Adrenal gland (tissue), 12 donors: ENCODE results near the gene CFAP45. TPM values are rescaled to one million over a fixed set of nuclear protein-coding genes. Genes with fewer than 3 reads are reported as not detected.

Experiments used
- DNase-seq, 7 donors: peaks; one replicate each; pipeline ENCODE4 v3.0.0-alpha.2; 2019 to 2020
- H3K27ac ChIP-seq, 5 donors: fragments of 200-600 bp; sonication (generic) in 4 of 5; 1 replicate in 3 of 5; 2 replicates in 2 of 5; pipeline versions ENCODE4 v1.5.1 to v1.8.0; 2016 to 2020; ENCODE audit warnings: mild to moderate bottlenecking in 1 of 5
- H3K27me3 ChIP-seq: fragments of 200-600 bp; 2 replicates; pipeline ENCODE4 v1.8.0; 2021
- H3K36me3 ChIP-seq, 2 donors: fragments of 200-600 bp; replicated peaks in 1 of 2; 1 replicate in 1 of 2; 2 replicates in 1 of 2; pipeline versions ENCODE4 v1.5.1 to v1.8.0; 2018 to 2022
- H3K4me1 ChIP-seq, 2 donors: fragments of 200-600 bp; replicated peaks in 1 of 2; 1 replicate in 1 of 2; 2 replicates in 1 of 2; pipeline versions ENCODE4 v1.5.1 to v1.8.0; 2018 to 2021
- H3K4me3 ChIP-seq, 4 donors: fragments of 200-600 bp; sonication (generic) in 3 of 4; one replicate each; pipeline ENCODE4 v1.5.1; 2016 to 2018
- H3K9me3 ChIP-seq, 3 donors: fragments of 200-600 bp; sonication (generic) in 1 of 3; replicated peaks in 1 of 3; 1 replicate in 2 of 3; 2 replicates in 1 of 3; pipeline versions ENCODE4 v1.5.1 to v1.8.0; 2016 to 2021
- CTCF ChIP-seq, 6 experiments: fragments of 450-650 bp in 4 of 6; fragments of 200-600 bp in 2 of 6; sonication (generic) in 1 of 6; IDR thresholded peaks; 1 replicate in 5 of 6; 2 replicates in 1 of 6; pipeline versions ENCODE4 v1.5.1 to v1.8.0; 2016 to 2021; ENCODE audit warnings: antibody characterized with exemption in 6 of 6, mild to moderate bottlenecking in 2 of 6, moderate library complexity in 1 of 6
- POLR2A ChIP-seq, 2 donors: fragments of 450-650 bp; IDR thresholded peaks; one replicate each; pipeline ENCODE4 v1.6.1; 2017; ENCODE audit warnings: antibody characterized with exemption in 2 of 2, mild to moderate bottlenecking in 2 of 2, moderate library complexity in 1 of 2
- WGBS, 4 donors: extraction: QIAGEN DNeasy Blood & Tissue Kit in 2 of 4; methylation state at CpG; one replicate each; pipeline versions ENCODE4 v1.1.5 to v1.1.7; 2013 to 2017; 5-methylcytosine and 5-hydroxymethylcytosine counted together
- intact Hi-C, 2 donors: fragments of 100-400 bp; cut with DNase I; formaldehyde crosslinking; loops; one replicate each; pipeline versions ENCODE4 v1.14.1 to v1.15.0; 2022 to 2023
- polyA plus RNA-seq, 3 donors: library from polyadenylated mRNA; stranded (reverse); fragments of 200-250 nt in 2 of 3; fragments of 350-450 nt in 1 of 3; fragmentation: Illumina TruSeq in 1 of 3; extraction: RNeasy Lipid Tissue Mini Kit (QIAGEN cat#74804) in 1 of 3; gene quantifications; one replicate each; pipeline ENCODE4 v1.2.3, GENCODE V29; 2013 to 2014
- total RNA-seq, 9 donors: library from RNA; depleted of rRNA in 4 of 9; stranded (reverse); fragments of >200 nt in 4 of 9; fragments of 120-200 nt in 1 of 9; fragmentation: NEBNext Ultra II Directional in 1 of 9; extraction: Animal tissue kit (Norgen Biotek cat#: 25700) in 1 of 9; gene quantifications; one replicate each; pipeline versions ENCODE4 v1.1.0 to v1.2.4, GENCODE V29; 2013 to 2023
- donor health status: healthy with polysubstance abuse.
- donor health status: Bipolar disorder and iron deficiency.
- donor health status: DM: yes; HTN: yes; CAD: no.
- donor health status: DM: no; HTN: no; CAD: no.
- donor health status: DM: no; HTN: no; CAD: no.
- donor health status: DM: yes; HTN: yes; CAD: no.

Gene CFAP45
- total and polyA plus RNA-seq, 12 donors, result 0.14 to 0.81 (median 0.35) TPM; not detected in 6

- peaks cover 4 to 19% of the 10 kb centered on the region in 2 donors for H3K4me1 ChIP-seq
- no peaks in the 10 kb centered on the region for H3K9me3 ChIP-seq
- peak overlapping the region in 1 of 4 donors; percentile 63 for H3K4me3 ChIP-seq
- H3K27ac ChIP-seq, result peak overlapping the region in 2 of 5 donors; percentile 36 to 97
- 82 to 92% (median 85%) methylated on average over 14 to 34 of the region's 34 CpGs for WGBS, 4 donors
- no peak for TF ChIP-seq CTCF (IDR thresholded peaks at IDR 0.05)
- TF ChIP-seq POLR2A (IDR thresholded peaks at IDR 0.05), result no peak
- DNase-seq, result no peak
- no peaks in the 10 kb centered on the region for H3K27me3 ChIP-seq
- no peaks in the 10 kb centered on the region for H3K36me3 ChIP-seq
- intact Hi-C loops, result no loop called here
These were observed 44.3 kb downstream of the CFAP45 start for GRCh38 chr1:159855709-159856108.

GRCh38 chr1:159854693-159855192 is 45.2 kb downstream of the CFAP45 start:
- DNase-seq, result peak; percentile 83 to 93 (median 89)
- no peaks in the 10 kb centered on the region for H3K36me3 ChIP-seq
- intact Hi-C loops, result no loop called here
- peak overlapping the region; percentile 85 to 97 (median 94) for H3K27ac ChIP-seq
- H3K4me3 ChIP-seq, result peak overlapping the region in 3 of 4 donors; percentile 55 to 71 (median 63)
- TF ChIP-seq POLR2A (IDR thresholded peaks at IDR 0.05), result peak; percentile 91 to 94
- peak in 2 of 6 experiments; percentile 30 to 43 for TF ChIP-seq CTCF (IDR thresholded peaks at IDR 0.05)
- H3K9me3 ChIP-seq, result no peaks in the 10 kb centered on the region
- H3K27me3 ChIP-seq, result no peaks in the 10 kb centered on the region
- H3K4me1 ChIP-seq, result peaks cover 6 to 19% of the 10 kb centered on the region in 2 donors
- WGBS, 4 donors, result 0 to 1% (median 0%) methylated on average over 2 to 59 of the region's 59 CpGs

GRCh38 chr1:159854116-159854692 is 45.8 kb downstream of the CFAP45 start:
- Histone ChIP-seq H3K4me1 (peaks cover 6 to 19% of the 10 kb centered on the region in 2 donors), H3K27ac (peak overlapping the region; percentile 85 to 97 (median 94)), H3K27me3 (no peaks in the 10 kb centered on the region), H3K36me3 (no peaks in the 10 kb centered on the region), H3K4me3 (peak overlapping the region in 3 of 4 donors; percentile 11 to 63 (median 55)), H3K9me3 (no peaks in the 10 kb centered on the region)
- TF ChIP-seq CTCF (IDR thresholded peaks at IDR 0.05) (peak in 1 of 6 experiments; percentile 12), POLR2A (IDR thresholded peaks at IDR 0.05) (no peak)
- intact Hi-C loops, result no loop called here
- 0 to 3% (median 1%) methylated on average over 11 to 31 of the region's 31 CpGs for WGBS, 4 donors
- DNase-seq, result peak; percentile 81 to 94 (median 91)

- no peak for TF ChIP-seq CTCF (IDR thresholded peaks at IDR 0.05)
- no peak for TF ChIP-seq POLR2A (IDR thresholded peaks at IDR 0.05)
- peaks cover 6 to 19% of the 10 kb centered on the region in 2 donors for H3K4me1 ChIP-seq
- intact Hi-C loops, result no loop called here
- H3K36me3 ChIP-seq, result no peaks in the 10 kb centered on the region
- peak overlapping the region in 2 of 4 donors; percentile 55 to 63 for H3K4me3 ChIP-seq
- H3K27me3 ChIP-seq, result no peaks in the 10 kb centered on the region
- WGBS, 4 donors, result 18 to 20% (median 19%) methylated on average over 6 of the region's 6 CpGs
- DNase-seq, result peak in 2 of 7 donors; percentile 30 to 36
- H3K27ac ChIP-seq, result peak overlapping the region; percentile 23 to 97 (median 94)
- H3K9me3 ChIP-seq, result no peaks in the 10 kb centered on the region
These were observed 46.4 kb downstream of the CFAP45 start for GRCh38 chr1:159853417-159854115.
